GM12873 (cell line): ENCODE data around the gene TNFRSF8.

Experiments
- TF ChIP-seq, protein P1 (sequence below): IDR thresholded peaks from 2 replicates; pipeline ENCODE4 v1.5.1; 2012; ENCODE audit warnings: low read depth, mild to moderate bottlenecking, moderate library complexity, low read length, control low read depth; ENCODE audit not compliant: insufficient read depth; ENCODE audit errors: missing control alignments

Gene TNFRSF8

DNA sequence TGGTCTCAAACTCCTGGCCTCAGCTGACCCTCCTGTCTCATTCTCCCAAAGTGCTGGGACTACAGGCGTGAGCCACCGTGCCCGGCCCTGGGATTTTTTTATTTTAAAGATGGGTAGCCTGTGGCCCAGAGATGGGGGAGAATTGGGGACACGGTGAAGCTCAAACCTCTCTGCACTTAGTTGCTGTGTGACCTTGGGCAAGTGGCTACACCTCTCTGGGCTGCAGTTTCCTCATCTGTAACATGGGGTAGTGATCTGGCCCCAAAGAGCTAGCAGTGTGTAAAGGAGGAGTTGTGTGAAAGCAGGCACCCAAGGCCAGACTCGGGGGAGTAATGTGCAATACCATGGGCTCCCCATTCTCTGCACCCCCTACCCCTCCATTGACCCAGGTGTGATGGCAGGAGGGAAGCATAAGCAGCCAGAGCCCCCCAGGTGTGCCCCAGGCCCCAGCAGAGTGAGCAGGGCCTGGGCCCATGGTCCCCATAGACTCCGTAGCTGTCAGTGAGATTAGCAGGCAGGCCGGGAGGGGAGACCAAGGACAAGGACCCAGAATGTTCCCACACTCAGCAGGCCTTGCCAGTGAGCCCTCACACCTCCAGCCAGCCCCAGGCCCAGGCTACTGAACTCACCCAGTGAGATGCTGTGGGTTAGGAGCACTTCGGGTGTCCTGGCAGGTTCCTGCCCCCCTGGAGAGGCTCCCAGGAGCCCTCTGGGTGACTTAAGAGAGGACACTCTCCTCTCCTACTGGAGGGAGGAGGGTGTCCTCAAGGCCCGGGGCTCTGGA is 17.9 kb downstream of the TNFRSF8 start:
- TF ChIP-seq, protein P1, sequence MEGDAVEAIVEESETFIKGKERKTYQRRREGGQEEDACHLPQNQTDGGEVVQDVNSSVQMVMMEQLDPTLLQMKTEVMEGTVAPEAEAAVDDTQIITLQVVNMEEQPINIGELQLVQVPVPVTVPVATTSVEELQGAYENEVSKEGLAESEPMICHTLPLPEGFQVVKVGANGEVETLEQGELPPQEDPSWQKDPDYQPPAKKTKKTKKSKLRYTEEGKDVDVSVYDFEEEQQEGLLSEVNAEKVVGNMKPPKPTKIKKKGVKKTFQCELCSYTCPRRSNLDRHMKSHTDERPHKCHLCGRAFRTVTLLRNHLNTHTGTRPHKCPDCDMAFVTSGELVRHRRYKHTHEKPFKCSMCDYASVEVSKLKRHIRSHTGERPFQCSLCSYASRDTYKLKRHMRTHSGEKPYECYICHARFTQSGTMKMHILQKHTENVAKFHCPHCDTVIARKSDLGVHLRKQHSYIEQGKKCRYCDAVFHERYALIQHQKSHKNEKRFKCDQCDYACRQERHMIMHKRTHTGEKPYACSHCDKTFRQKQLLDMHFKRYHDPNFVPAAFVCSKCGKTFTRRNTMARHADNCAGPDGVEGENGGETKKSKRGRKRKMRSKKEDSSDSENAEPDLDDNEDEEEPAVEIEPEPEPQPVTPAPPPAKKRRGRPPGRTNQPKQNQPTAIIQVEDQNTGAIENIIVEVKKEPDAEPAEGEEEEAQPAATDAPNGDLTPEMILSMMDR = no peak

DNA sequence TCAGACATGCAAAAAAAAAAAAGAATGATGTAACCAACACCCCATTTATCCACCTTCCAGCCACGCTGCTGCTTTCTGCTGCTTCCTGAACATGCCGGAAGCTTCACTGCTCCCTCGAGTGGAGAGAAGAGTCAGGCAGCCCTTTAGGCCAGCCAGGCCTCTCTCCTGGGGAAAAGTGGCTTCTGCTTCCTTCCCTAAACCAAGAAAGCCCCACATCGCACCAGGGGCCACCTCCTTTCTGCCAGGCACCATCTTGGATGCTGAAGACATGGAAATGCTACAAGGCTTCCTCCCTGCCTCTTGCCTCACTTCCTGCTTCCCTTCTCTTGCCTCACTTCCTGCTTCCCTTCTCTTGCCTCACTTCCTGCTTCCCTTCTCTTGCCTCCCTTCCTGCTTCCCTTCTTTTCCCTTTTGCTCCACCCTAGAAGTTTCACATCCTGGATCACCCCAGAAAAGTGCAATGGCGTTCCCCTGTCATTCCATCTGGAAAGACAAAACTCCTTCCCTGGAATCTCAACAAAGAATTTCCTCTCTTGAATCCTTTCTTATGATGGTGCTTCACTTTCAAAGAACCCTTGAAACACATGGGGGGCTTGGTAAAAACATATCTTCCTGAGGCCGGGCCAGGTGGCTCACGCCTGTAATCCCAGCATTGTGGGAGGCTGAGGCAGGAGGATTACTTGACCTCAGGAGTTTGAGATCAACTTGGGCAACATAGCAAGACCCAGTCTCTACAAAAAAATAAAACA is 18.7 kb downstream of the TNFRSF8 start:
- TF ChIP-seq, protein P1 = no peak

DNA sequence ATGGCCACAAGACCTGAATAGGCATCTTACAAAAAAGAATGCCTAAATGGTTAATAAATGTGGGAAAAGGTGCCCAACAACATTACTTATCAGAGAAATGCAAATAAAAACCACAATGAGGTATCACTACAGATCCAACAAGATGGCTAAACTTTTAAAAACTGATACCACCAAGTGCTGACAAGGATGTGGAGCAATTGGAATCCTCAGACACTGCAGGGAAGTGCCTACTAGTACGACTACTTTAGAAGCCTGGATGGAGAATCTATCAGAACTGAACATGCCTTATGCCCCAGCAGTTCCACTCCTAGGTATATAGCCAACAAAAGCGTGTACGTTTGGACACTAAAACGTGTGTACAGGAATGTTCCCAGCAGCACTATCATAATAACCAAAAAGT is 19.9 kb downstream of the TNFRSF8 start:
- TF ChIP-seq, protein P1 = no peak

DNA sequence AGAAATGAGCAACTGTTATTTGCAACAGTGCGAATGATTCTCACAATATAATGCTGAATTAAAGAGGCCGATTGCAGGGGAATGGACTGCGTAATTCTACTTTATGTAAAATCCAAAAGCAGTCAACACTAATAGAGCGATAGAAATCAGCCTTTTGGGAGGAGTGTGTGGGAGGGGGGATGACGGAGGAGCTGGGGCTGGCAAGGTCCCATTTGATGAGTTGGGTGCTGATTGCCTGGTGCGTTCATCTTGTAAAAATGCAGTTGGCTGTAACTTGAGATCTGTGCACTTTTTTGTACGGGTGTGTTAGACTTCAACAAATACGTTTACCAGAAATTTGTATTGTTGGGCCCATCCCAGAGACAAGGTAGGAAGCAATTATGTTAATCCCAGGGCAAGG is 20.7 kb downstream of the TNFRSF8 start:
- TF ChIP-seq, protein P1 = no peak

DNA sequence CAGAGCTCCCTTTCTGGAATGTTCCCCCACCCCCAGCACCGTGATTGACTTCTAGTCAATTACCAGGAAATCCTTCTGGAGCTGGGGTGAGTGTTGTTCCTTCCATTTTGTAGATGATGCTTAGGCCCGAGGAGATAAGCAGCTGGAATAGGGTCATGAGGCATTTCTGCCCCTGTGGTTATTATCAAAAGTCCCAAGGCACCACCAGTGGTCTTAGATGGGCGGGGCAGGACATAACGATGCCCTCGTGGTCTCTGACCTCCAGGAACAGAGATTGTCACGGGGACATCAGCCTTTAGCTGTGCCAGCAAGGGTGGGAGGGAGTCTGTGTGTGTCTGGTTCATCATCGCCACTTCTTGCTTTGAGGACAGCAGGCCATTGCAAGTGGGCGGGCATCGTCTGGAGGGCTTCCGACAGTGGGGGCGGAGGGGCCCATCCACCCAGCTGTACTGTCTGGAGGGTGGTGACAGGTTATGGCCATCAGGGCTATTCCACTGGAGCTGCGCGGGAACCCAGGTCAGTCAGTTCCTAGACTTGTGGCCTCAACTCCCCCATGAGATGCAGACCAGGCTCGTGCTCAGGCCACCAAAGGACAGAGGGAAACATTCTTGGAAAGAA is 22.6 kb downstream of the TNFRSF8 start:
- TF ChIP-seq, protein P1 = no peak

DNA sequence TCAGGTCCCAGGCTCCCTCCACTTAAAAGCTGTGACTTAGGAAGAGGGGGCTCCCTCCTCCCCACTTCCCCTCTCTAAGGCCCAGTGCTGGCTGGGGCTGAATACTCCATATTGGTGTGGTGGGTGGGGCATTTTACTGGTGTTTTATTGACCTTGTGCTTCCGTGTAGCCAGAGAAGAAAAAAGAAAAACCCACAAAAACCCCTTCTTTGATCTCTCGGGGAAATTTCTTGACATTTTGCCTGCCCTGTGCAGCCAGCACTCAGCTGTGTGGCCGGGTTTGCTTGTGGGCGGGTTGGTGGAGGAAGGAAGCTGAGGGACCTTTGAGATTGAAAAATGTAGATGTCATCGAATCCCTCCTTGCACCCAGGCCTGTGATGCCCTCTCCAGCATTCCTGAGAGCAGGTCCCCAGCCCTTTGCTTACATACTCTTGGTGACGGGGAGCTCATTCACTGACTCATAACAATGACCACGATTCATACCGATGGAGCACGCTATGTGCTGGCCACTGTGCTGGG is 24.8 kb downstream of the TNFRSF8 start:
- TF ChIP-seq, protein P1 = no peak

DNA sequence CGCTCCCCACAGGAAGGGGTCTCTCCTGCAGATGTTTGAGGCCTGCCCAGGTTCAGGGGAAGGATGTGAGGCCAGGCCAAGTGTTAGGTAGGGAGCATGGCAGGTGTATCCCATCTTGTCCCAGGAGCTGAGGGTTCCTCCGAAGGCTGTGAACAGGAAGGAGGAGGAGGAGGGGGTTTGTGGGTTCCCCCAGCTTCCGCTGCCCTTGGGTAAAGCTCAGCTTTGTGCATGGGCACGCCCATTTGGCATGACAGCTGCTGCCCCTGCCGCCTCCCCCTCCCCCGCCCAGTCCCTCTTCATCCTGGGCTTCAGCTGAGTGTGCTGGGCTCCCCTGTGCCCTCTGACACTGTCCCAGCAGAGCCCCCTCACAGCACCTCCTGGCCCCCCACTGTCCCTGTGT is 25.5 kb downstream of the TNFRSF8 start:
- TF ChIP-seq, protein P1 = no peak
